DMS 273 treated with DMSO at 0.1 percent for 48 hours (cell line): ENCODE results near the gene CUX1.
"Not testable (repeated sequence)": the region's sequence is repeated elsewhere in the genome, so short reads cannot be mapped to it uniquely, and the experiment has no call there.

Experiments used
- DNase-seq: peaks from one replicate; lab custom pipeline; 2025; lab: John Stamatoyannopoulos, UW

CUX1 gene

GRCh38 chr7:102046373-102047117 is 229.1 kb downstream of the CUX1 start:
- no peak for DNase-seq

- DNase-seq, result no peak
Observed at GRCh38 chr7:102047167-102047566, 229.7 kb downstream of the CUX1 start.

DNA sequence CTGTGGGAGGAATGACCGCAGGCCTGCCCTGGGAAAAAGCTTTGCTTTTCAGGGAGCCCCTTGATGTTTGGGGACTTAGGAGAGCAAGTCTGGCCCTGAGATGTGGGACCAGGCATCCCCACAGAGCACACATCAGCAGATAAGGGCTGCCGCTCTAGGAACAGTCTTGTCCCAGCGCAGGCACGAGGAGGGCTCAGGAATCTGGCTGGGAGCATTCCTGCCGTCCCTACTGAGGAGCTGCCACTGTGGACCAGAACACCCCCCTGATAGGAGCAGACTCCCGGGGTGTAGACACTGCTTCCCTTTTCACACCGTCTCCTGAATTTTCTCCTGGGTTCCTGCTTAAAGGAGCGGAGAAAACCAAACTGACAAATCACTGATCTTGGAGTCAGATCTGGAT is 232.3 kb downstream of the CUX1 start:
- DNase-seq, result no peak

DNA sequence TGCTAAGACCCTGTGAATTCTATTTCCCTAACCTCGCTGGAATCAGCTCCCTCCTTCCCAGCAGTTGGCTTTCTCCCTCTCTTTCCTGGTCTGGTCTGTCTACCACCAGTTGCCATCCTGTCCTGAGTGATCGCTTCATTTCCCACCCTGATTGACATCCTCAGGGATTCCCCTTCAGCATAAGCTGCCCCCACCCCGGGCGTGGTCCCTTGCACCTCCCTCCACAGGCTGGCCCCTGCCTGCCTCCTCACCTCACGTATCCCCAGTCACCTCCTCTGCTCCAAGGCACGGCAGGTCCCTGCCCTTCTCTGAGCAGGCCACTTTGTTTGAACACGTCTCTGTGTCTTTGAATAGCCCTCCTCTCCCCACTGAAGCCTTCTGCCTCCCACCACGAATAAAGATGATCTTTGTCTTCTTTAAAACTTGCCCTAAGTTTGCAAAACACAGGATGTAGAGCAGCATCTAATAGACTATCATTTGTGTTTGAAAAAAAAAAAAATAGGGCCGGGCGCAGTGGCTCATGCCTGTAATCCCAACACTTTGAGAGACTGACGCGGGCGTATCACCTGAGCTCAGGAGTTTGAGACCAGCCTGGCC is 233.5 kb downstream of the CUX1 start:
- DNase-seq, result no peak

DNA sequence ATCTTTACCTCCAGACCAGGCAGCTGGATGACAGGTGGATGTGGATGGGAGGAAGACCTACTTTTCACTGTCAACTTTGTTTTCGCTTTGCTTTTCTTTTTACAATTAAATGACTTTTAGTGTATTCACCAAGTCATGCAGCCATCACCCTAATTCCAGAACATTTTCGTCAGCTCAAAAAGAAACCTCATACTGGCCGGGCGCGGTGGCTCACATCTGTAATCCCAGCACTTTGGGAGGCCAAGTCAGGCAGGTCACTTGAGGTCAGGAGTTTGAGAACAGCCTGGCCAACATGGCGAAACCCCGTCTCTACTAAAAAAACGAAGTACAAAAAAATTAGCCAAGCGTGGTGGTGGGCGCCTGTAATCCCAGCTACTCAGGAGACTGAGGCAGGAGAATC is 234.3 kb downstream of the CUX1 start:
- DNase-seq, result not testable (repeated sequence)

DNA sequence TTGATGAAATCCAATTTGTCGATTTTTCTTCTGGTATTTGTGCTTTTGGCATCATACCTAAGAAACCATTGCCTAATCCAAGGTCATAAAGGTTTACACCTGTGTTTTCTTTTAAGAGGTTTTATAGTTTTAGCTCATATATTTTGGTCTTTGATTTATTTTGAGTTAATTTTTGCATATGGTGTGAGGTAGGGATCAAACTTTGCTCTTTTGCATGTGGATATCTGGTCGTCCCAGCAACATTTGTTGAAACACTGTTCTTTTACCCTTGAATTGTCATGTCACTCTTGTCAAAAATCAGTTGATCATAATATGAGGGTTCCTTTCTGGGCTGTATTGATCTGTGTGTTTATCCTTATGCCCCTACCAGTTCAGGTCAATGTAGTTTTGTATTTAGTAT is 236.7 kb downstream of the CUX1 start:
- no peak for DNase-seq

- DNase-seq, result no peak
Observed at GRCh38 chr7:102055181-102055976, 238.0 kb downstream of the CUX1 start.

DNA sequence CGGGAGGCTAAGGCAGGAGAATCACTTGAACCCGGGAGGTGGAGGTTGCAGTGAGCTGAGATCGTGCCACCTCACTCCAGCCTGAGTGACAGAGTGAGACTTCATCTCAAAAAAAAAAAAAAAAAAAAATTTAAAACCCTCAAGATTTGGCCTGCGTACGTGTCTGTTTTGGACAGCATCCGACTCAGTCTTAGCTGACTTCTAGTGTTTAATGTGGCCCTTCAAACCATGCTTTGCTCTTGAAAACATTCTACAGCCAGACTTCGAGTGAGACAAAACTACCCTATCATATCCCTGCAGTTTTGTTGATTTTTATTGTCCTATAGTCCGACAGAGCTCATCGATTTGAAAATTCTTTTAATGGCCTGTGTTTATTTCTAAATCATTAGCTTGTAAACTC is 242.1 kb downstream of the CUX1 start:
- DNase-seq, result no peak

DNA sequence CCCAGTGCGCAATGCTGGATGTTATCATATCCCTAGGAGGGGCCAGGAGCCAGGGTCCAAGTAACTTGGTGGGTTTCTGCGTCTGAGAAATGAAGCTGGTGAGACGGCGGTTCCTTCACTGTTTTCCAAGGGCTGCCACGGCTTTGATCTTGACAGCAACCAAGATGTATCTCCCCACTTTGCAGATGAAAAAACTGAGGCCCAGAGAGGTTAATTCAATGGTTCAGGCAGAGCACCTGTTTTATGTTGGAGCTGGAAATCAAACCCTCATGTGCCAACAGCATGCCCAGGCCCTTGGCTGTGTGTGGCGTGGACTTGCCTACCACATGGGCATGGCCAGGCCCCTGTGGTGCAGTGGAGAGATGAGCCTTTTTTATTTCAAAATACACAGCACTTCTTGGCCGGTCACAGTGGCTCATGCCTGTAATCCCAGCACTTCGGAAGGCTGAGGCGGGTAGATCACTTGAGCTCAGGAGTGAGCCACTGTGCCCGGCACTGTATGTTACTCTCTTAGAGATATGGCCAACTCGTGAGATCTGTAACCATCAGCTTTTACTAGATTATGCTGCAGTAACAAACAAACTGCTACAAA is 244.0 kb downstream of the CUX1 start:
- no peak for DNase-seq

- no peak for DNase-seq
Observed at GRCh38 chr7:102061981-102062390, 244.6 kb downstream of the CUX1 start.

- DNase-seq, result no peak
Observed at GRCh38 chr7:102063690-102064180, 246.3 kb downstream of the CUX1 start.

GRCh38 chr7:102064361-102065025 is 247.1 kb downstream of the CUX1 start:
- DNase-seq, result no peak

DNA sequence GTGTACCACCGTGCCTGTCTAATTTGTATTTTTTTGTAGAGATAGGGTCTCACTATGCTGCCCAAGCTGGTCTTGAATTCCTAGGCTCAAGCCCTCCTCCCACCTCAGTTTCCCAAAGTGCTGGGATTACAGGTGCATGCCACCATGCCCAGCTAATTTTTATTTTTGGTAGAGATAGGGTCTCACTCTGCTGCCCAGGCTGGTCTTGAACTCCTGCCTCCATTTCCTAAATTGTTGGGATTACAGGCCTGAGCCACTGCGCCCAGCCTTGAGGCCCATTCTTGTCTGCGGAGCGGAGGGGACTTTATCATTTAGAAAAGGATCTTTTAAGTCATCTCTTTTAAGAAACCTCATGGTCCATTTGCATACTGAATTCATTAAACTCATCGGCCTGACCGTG is 247.8 kb downstream of the CUX1 start:
- no peak for DNase-seq

GRCh38 chr7:102066476-102066875 is 249.1 kb downstream of the CUX1 start:
- DNase-seq, result no peak

DNA sequence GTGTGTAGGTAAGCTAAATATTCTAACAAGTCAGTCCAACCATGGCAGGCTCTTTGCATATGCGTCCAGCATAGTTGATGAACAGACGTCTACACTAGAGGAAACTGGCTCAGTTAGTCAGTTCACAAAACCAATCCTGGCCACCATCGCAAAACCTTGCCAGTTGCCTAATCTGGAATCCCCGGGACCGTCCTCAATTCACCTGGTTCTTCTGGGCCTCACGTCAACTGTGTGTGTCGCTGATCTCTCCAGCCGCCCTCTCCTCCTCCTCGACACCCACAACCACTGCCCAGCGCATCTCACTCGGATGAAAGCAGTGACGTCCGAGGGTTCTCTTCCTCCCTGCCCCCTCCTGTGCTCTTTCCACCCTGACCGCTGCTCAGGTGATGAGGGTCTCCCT is 251.4 kb downstream of the CUX1 start:
- DNase-seq, result no peak

DNA sequence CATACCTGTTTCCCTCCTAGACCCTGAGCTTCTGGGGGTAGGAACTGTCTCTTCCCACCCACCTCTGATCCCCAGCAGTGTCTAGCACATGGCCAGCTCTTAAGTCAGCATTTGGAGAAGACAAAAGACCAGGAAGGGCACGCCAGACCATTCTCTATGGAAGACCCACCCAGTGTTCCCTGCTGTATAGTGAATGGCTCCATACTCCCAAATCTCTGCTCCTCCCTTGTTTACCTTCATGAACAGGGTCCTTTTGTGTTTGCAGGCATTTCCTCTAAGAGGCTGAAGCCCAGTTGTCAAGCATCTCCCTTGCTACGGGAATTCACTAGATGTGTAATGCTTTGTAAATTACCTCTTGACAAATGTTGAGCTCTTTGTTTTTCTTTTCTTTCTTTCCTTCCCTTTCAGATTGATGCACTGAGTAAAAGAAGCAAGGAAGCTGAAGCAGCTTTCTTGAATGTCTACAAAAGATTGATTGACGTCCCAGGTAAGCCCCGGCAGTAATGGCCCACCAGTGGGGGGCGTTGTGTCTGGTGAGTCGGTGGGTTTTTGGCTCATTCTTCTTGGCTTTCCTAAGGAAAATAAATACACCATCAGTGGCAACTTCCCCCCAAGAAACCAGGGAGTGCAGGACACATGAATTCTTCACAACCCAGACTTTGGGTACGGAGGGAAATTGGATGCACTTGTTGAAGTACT is 252.7 kb downstream of the CUX1 start:
- no peak for DNase-seq

- DNase-seq, result no peak
Observed at GRCh38 chr7:102072003-102072402, 254.6 kb downstream of the CUX1 start.

GRCh38 chr7:102072636-102073209 is 255.3 kb downstream of the CUX1 start:
- DNase-seq, result no peak

DNA sequence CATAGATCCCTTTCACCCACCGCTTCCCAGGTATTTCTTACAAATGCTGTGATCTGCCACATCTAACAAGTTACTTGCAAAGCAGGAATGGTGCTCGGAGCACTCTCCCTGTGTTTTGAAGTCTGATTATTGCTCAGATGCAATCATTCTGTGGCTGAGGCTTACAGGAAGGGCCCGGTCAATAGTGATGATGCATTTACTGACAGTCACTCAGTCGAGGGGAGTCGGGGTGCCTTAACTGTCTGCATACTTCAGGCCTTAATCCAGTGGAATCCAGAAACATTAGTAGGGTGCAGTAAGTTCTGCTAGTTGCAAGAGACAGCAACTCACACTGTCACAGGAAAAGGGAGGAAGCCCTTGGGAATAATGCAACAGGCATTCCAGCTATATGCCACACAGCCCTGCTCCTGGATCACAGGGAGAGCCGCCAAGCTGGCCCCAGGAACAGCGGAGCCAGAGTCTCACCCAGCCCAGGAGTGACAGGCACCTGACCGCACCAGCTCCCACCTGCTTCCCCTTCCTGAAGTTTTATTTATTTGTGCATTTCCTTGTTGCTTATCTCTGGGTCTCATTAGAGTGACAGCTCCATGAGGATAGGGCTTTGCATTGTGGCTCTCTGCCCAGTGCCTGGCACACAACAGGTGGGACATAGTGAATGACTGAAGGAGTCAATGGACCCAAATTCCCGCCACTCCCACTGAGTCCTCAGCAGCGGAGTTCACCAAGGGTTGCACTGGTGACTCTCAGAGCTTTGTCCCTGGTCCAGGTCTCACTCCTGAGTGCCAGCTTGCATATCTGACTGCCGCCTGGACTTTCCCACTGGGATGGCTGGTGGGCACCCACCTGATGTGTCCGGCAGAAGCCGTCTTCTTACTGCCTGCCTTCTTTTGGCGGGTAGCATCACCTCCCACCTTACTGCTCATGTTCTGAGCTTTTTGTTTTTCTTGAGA is 256.8 kb downstream of the CUX1 start:
- DNase-seq, result no peak

- DNase-seq, result no peak
Observed at GRCh38 chr7:102075126-102075525, 257.7 kb downstream of the CUX1 start.
